ENCODE results near the gene MTCL3.

The MTCL3 gene

GRCh38 chr6:127515234-127515793 is 3.8 kb downstream of the MTCL3 start:
- DNase-seq: peak in 43 of 56 donors; percentile 13 to 79 (median 52)

DNA sequence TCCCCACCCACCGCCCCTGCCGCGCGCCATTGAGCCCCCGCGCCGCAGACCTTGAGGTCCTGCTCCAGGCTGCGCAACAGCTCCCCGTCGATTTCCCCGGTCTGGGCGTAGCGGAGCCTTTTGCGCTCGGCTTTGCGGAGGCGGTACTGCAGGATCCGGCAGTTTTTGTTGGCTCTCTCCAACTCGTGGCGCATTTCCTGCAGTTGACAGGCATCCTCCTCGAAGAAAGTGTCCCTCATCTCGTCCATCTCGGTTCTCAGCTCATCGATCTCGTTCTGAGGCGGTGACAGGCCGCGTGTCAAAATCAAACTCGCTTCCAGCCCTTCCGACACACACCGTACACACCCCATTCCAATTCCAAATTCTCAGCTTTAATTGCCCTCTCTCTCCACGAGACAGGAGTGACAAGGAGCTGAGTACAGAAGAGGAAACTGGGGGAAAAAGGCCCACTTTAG is 4.3 kb downstream of the MTCL3 start:
- peak in 55 of 56 donors; percentile 1 to 76 (median 47) for DNase-seq

- DNase-seq: peak in 8 of 56 donors; percentile 9 to 43 (median 26)
Observed at GRCh38 chr6:127514179-127514772, 4.9 kb downstream of the MTCL3 start.

DNA sequence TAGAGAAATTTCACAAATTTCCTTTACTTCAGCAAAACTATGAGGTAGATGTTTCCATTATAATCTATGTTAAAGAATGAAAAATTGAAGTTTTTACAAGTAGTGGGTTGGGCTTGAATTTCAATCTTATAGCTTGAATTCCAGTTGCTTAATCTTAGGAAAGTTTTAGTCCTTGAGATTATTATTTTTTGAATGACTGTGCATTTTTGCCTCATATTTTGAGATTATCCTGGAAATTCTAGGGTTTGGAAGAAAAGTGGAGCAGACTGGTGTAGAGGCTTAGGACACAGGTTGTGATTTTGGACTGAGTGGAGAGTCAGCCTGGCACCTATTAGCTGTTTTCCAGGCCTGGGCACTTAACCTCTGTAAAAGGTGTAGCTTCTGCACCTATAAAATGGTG is 5.7 kb downstream of the MTCL3 start:
- no peak for DNase-seq

DNA sequence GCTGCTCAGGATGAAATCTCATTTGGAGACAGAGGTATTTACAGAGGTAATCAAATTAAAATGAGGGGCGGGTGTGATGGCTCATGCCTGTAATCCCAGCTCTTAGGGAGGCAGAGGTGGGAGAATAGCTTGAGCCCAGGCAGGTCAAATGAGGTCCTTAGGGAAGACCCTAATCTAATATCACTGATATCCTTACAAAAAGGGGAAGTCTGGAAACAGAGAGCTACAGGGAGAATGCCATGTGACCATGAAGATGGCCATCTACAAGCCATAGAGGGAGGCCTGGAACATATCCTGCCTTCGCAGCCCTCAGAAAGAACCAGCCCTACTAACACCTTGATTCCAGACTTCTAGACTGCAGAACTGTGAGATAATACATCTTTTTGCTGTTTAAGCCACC is 8.3 kb downstream of the MTCL3 start:
- no peak for DNase-seq

GRCh38 chr6:127506894-127507293 is 12.2 kb downstream of the MTCL3 start:
- DNase-seq: no peak

DNA sequence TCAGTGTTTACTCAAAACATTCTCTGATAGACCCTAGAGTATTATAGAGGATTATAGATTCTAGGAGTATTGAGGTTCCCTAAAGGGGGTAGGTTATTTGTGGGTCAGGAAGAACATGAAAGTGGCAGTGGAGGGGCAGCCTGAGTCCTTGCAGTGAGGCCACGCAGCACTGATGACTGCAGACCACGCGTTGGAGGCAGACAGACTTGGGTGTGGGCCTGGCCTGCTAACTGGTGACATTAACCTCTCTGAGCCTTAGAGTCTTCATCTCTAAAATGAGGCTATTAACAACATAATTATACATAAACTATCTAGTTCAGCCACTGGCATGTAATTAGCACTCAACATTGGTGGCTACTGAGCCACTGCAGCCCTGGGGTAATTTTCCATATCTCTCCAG is 16.1 kb downstream of the MTCL3 start:
- DNase-seq: no peak

GRCh38 chr6:127497410-127497809 is 21.7 kb downstream of the MTCL3 start:
- no peak for DNase-seq

GRCh38 chr6:127496471-127496870 is 22.7 kb downstream of the MTCL3 start:
- no peak for DNase-seq

DNA sequence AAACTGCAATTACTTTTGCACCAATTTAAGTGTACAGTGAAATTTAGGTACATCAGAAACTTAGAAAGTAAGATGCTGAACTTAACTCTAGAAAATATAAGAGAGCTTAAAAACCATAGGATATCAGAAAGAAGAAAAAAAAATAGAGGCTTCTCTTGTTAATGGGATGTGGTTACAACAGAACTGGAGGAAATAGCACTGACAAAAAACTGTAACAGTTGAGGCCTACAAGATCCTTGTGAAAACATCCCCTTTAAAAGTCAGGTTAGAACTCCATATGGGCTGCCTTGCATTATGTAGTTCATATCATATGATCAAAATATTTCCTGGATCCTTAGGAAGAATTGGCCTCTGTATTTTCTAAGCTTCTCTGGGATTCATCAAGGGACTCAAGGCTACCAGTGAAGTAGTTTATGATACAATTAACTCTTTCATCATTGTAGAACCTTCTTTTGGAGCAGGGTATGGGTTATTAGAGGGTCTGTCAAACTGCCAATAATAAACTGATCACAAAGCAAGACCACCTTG is 24.8 kb downstream of the MTCL3 start:
- DNase-seq: no peak

GRCh38 chr6:127489248-127489647 is 29.9 kb downstream of the MTCL3 start:
- DNase-seq: no peak

DNA sequence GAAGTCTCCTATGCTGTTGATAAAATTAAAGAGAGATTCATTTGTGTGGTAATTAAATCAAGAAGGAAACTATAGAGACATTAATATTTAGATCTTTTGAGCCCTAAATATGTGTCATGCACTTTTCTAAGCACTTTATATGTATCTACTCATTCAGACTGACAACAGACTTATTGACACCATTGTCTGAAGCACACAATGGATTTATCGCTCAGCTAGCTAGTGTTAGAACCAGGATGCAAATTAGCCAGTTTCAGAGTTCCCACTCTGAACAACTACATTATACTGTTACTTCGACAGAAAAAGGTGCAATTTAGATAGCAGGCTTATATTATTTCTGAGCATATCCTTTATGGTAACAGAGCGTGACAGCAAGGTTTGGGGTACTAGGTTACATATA is 32.2 kb downstream of the MTCL3 start:
- DNase-seq: no peak

GRCh38 chr6:127484212-127484863 is 34.8 kb downstream of the MTCL3 start:
- DNase-seq: no peak

DNA sequence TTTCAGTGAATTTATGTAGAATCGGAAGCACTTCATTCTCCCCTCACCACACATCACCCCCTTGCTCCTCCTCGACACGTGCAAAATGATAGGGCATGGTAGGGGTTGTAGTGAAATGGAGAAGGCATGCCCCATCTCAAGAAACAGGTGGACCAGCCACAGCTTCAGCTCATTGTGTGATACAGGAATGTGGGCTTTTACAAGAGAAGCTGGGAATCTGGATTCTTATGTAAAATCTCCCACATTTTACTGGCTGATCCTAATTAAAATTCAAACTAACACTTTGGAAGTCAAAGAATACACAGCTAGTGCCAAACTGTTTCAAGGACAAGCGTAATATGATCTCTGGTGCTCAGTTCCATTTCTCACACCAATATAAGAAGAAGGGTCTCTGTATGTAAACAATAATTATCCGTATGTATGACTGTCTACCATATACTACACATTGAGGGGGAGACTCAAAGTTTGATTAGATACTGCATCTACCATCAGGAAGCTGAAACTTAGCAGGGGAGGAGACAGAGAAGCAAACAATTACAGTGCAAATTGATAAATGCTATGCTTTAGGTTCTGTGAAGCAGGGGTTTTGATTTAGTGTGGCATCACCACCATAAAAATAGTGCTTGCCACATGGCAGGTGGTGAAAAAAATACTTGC is 35.6 kb downstream of the MTCL3 start:
- no peak for DNase-seq

DNA sequence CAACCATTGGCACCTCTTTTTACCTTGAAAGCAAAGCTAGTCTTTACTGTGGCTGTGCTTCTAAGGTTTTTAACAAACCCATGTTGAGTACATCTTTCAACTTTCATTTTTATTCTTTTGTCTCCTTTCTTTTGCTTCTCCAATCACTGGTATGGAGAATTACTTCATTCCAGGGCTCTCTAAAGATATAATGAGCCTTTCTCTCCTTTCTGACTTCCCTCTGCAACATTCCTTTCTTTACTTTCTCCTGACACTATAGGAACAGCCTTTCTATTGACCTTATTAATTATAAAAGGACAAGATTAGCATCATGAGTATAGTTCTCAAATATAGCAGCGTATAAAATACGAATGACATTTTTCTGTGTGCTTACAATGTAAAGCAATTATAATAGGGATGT is 36.8 kb downstream of the MTCL3 start:
- DNase-seq: no peak

DNA sequence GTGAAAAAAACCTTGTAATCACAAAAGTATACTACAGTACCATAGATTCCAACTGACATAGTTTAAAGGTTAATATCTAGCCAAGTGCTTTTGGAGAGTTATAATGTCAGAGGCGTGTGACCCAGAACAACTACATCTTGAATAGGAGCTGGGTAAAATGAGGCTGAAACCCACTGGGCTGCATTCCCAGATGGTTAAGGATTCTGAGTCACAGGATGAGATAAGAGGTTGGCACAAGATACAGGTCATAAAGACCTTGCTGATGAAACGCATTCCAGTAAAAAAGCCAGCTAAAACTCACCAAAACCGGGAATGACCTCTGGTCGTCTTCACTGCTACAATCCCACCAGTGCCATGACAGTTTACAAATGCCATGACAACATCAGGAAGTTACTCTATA is 37.5 kb downstream of the MTCL3 start:
- DNase-seq: peak in 1 of 56 donors; percentile 16

DNA sequence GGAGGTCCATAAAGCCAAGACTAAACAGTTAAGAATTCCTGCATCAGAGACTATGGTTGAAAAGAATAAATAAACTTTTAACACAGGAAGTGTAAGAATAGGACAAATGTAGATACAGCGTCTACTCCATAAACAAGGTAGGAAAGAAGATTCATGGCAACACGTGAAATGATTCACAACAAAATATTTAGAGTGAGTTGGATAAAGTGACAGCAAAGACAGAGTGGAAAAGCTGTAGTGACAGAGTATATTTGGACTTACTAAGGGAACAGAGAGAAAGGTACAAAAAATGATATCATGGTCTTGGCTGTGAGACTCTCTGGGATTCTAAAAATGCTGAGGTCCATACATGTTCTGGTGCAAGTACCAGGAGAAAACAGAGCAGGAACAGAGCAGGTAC is 38.0 kb downstream of the MTCL3 start:
- no peak for DNase-seq

GRCh38 chr6:127477658-127478057 is 41.5 kb downstream of the MTCL3 start:
- no peak for DNase-seq

DNA sequence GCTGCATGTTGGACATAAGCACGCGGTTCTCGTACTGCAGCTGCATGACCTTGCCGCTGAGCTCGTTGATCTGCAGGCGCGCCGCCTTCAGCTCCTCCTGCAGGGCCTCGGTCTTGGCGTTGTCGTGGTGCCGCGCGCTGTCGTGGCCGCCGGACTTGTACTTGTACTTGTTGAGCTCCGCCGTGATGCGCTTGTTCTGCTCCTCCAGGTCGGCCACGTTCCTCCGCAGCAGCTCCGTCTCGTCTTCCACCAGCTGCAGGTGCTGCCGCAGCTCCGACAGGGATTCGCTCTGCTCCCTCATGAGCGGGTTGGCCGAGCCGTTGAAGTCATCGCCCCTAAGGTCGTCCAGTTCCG is 43.3 kb downstream of the MTCL3 start:
- DNase-seq: no peak

GRCh38 chr6:127475135-127475822 is 43.9 kb downstream of the MTCL3 start:
- DNase-seq: no peak

GRCh38 chr6:127471379-127472255 is 47.5 kb downstream of the MTCL3 start:
- no peak for DNase-seq
